Left lung (tissue), 10 donors: ENCODE data around the gene TRMT112. TPM values are rescaled to one million over a fixed set of nuclear protein-coding genes. Genes with fewer than 3 reads are reported as not detected.

Source experiments
- ATAC-seq: fragments of 200-7000 bp; cut with Tn5 transposase; one replicate; pipeline ENCODE4 v1.9.1; 2020; ENCODE audit warnings: moderate library complexity
- DNase-seq, 4 donors: peaks; one replicate each; pipeline ENCODE4 v3.0.0-alpha.2; 2013 to 2020
- H3K27ac ChIP-seq, 2 donors: fragments of 200-600 bp; sonication (generic) in 1 of 2; one replicate each; pipeline versions ENCODE4 v1.5.0 to v1.8.0; 2020 to 2021
- H3K27me3 ChIP-seq, 2 donors: fragments of 200-600 bp; sonication (generic) in 1 of 2; one replicate each; pipeline versions ENCODE4 v1.5.0 to v1.8.0; 2020 to 2021
- H3K36me3 ChIP-seq, 2 donors: fragments of 200-600 bp; sonication (generic) in 1 of 2; one replicate each; pipeline versions ENCODE4 v1.5.0 to v1.8.0; 2020 to 2021
- H3K4me1 ChIP-seq, 2 donors: fragments of 200-600 bp; one replicate each; pipeline ENCODE4 v1.8.0; 2021
- H3K4me3 ChIP-seq, 2 donors: fragments of 200-600 bp; sonication (generic) in 1 of 2; one replicate each; pipeline versions ENCODE4 v1.5.0 to v1.8.0; 2020 to 2021; ENCODE audit warnings: mild to moderate bottlenecking in 1 of 2
- H3K9me3 ChIP-seq, 2 donors: fragments of 200-600 bp; sonication (generic) in 1 of 2; one replicate each; pipeline versions ENCODE4 v1.5.0 to v1.8.0; 2020 to 2021
- intact Hi-C, 2 donors: fragments of 100-400 bp; cut with DNase I; formaldehyde crosslinking; loops; one replicate each; pipeline versions ENCODE4 v1.11.2 to v1.14.2; 2022
- microRNA-seq, 2 donors: library from miRNA; unstranded; fragments of <30 nt; microRNA quantifications; one replicate each; pipeline ENCODE4, GENCODE V29; 2019
- polyA plus RNA-seq, 6 donors: library from polyadenylated mRNA; unstranded; fragments of 120-200 nt; gene quantifications; one replicate each; pipeline ENCODE4 v1.2.1, GENCODE V29; 2013; ENCODE audit not compliant: insufficient read length in 6 of 6
- total RNA-seq, 2 donors: library from RNA; stranded (reverse); fragmentation: NEBNext Ultra II Directional; extraction: Animal tissue kit (Norgen Biotek cat#: 25700); gene quantifications; one replicate each; pipeline ENCODE4 v1.2.1, GENCODE V29; 2021
- TF ChIP-seq, protein P1 (sequence below), 2 donors: fragments of 200-600 bp; sonication (generic) in 1 of 2; IDR thresholded peaks; one replicate each; pipeline versions ENCODE4 v1.5.0 to v1.8.0; 2021; ENCODE audit warnings: antibody characterized with exemption in 2 of 2
- donor health status: DM: no; HTN: yes; CAD: no.
- donor health status: DM: no; HTN: no; CAD: no.

TRMT112 gene
- total and polyA plus RNA-seq, 8 donors, result 178 to 252 (median 219) TPM

DNA sequence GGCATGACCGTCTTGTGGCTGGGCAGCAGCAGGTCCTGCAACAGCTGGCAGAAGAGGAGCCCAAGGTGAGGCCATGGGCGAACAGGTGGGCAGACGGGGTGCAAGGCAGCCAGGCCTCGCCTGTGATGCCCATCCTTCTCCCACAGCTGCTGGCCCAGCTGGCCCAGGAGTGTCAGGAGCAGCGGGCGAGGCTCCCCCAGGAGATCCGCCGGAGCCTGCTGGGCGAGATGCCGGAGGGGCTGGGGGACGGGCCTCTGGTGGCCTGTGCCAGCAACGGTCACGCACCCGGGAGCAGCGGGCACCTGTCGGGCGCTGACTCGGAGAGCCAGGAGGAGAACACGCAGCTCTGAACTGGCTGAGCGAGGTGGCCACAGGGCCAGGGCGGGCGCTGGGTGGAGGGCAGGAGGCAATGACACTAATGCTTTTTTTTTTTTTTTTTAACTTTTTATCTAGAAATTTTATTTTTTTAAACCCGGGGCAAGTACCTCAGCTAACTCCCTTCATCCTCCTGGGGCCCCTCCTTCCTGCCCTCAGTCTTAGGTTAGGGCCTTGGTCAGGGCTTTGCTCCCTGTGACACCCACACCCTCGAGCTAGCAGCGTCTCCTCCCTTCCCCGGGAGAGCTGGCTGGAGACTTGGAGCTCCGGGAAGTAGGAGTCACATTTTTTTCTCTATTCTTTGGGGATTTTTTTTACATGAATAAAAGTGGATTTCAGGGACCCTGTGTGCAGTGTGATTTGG is 50.0 kb downstream of the TRMT112 start:
- intact Hi-C loops, result no loop called here
- TF ChIP-seq, protein P1, sequence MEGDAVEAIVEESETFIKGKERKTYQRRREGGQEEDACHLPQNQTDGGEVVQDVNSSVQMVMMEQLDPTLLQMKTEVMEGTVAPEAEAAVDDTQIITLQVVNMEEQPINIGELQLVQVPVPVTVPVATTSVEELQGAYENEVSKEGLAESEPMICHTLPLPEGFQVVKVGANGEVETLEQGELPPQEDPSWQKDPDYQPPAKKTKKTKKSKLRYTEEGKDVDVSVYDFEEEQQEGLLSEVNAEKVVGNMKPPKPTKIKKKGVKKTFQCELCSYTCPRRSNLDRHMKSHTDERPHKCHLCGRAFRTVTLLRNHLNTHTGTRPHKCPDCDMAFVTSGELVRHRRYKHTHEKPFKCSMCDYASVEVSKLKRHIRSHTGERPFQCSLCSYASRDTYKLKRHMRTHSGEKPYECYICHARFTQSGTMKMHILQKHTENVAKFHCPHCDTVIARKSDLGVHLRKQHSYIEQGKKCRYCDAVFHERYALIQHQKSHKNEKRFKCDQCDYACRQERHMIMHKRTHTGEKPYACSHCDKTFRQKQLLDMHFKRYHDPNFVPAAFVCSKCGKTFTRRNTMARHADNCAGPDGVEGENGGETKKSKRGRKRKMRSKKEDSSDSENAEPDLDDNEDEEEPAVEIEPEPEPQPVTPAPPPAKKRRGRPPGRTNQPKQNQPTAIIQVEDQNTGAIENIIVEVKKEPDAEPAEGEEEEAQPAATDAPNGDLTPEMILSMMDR (IDR thresholded peaks at IDR 0.05), result no peak

More for the DNA sequence above, 50.0 kb downstream of the TRMT112 start:
- Histone ChIP-seq H3K27me3 (no peaks in the 10 kb centered on the region), H3K4me3 (no peak overlapping the region), H3K36me3 (peaks cover 0 to 50% of the 10 kb centered on the region in 2 donors), H3K27ac (peak overlapping the region; percentile 97 to 100), H3K9me3 (no peaks in the 10 kb centered on the region), H3K4me1 (peaks cover 13 to 35% of the 10 kb centered on the region in 2 donors)
- DNase-seq (peak in 1 of 4 donors; percentile 85), ATAC-seq (no peak)

Small RNA genes lying within 50 kb of the gene (microRNA-seq; reads per million reads assigned to microRNA genes)
- 0.55 to 1.5 reads per million in 2 donors for gene MIR7155

Other genes with a start within 250 kb of the TRMT112 start
- gene MACROD1, start 151.4 kb downstream of the TRMT112 start, total RNA-seq, result 10 to 100 TPM; 13.5 to 19.8 TPM
- 10 to 100 TPM; 18.5 to 25.1 (median 22.0) TPM for gene MACROD1, start 151.4 kb downstream of the TRMT112 start, polyA plus RNA-seq
- gene STIP1, start 131.4 kb downstream of the TRMT112 start, total RNA-seq, result 100 to 1,000 TPM; 124 to 149 TPM
- gene STIP1, start 131.4 kb downstream of the TRMT112 start, polyA plus RNA-seq, result 100 to 1,000 TPM; 142 to 209 (median 172) TPM
- gene FERMT3, start 110.8 kb downstream of the TRMT112 start, total RNA-seq, result 100 to 1,000 TPM in 1 of 2 donors, 10 to 100 TPM in 1; 42.2 to 100 TPM
- gene FERMT3, start 110.8 kb downstream of the TRMT112 start, polyA plus RNA-seq, result 10 to 100 TPM in 3 of 6 donors, 1 to 10 TPM in 3; 9.1 to 11.9 (median 10.1) TPM
- gene TRPT1, start 91.4 kb downstream of the TRMT112 start, total RNA-seq, result 10 to 100 TPM; 26.8 to 28.9 TPM
- gene TRPT1, start 91.4 kb downstream of the TRMT112 start, polyA plus RNA-seq, result 10 to 100 TPM; 26.3 to 33.2 (median 28.9) TPM
- 10 to 100 TPM; 50.6 to 54.3 TPM for gene NUDT22, start 91.3 kb downstream of the TRMT112 start, total RNA-seq
- 10 to 100 TPM; 17.1 to 28.7 (median 21.5) TPM for gene NUDT22, start 91.3 kb downstream of the TRMT112 start, polyA plus RNA-seq
- 10 to 100 TPM; 26.0 to 43.3 TPM for gene DNAJC4, start 87.0 kb downstream of the TRMT112 start, total RNA-seq
- 10 to 100 TPM; 61.3 to 83.9 (median 72.3) TPM for gene DNAJC4, start 87.0 kb downstream of the TRMT112 start, polyA plus RNA-seq
- gene VEGFB, start 83.0 kb downstream of the TRMT112 start, total RNA-seq, result 100 to 1,000 TPM; 107 to 132 TPM
- 100 to 1,000 TPM in 1 of 6 donors, 10 to 100 TPM in 5; 72.9 to 111 (median 81.7) TPM for gene VEGFB, start 83.0 kb downstream of the TRMT112 start, polyA plus RNA-seq
- gene FKBP2, start 76.5 kb downstream of the TRMT112 start, total RNA-seq, result 10 to 100 TPM; 61.9 to 66.1 TPM
- gene FKBP2, start 76.5 kb downstream of the TRMT112 start, polyA plus RNA-seq, result 10 to 100 TPM; 59.5 to 81.4 (median 70.7) TPM
- gene PPP1R14B, start 70.6 kb downstream of the TRMT112 start, total RNA-seq, result 100 to 1,000 TPM; 154 to 200 TPM
- 100 to 1,000 TPM in 1 of 6 donors, 10 to 100 TPM in 5; 56.7 to 100 (median 79.5) TPM for gene PPP1R14B, start 70.6 kb downstream of the TRMT112 start, polyA plus RNA-seq
- 10 to 100 TPM; 39.1 to 42.7 TPM for gene PLCB3, start 66.0 kb downstream of the TRMT112 start, total RNA-seq
- 10 to 100 TPM; 18.9 to 27.4 (median 21.7) TPM for gene PLCB3, start 66.0 kb downstream of the TRMT112 start, polyA plus RNA-seq
- gene BAD, start 32.9 kb downstream of the TRMT112 start, total RNA-seq, result 10 to 100 TPM; 58.8 to 71.4 TPM
- 10 to 100 TPM; 45.0 to 62.1 (median 52.2) TPM for gene BAD, start 32.9 kb downstream of the TRMT112 start, polyA plus RNA-seq
- gene GPR137, start 31.7 kb downstream of the TRMT112 start, total RNA-seq, result 10 to 100 TPM; 34.1 to 39.6 TPM
- 10 to 100 TPM; 23.6 to 33.7 (median 30.5) TPM for gene GPR137, start 31.7 kb downstream of the TRMT112 start, polyA plus RNA-seq
- gene KCNK4, start 26.3 kb downstream of the TRMT112 start, total RNA-seq, result not detected
- under 1 TPM in 2 of 6 donors, not detected in 4; 0.11 to 0.14 TPM for gene KCNK4, start 26.3 kb downstream of the TRMT112 start, polyA plus RNA-seq
- gene CATSPERZ, start 17.2 kb downstream of the TRMT112 start, total RNA-seq, result not detected
- gene CATSPERZ, start 17.2 kb downstream of the TRMT112 start, polyA plus RNA-seq, result not detected
- 10 to 100 TPM; 42.8 to 60.1 TPM for gene ESRRA, start 12.0 kb downstream of the TRMT112 start, total RNA-seq
- 10 to 100 TPM; 10.2 to 19.3 (median 12.6) TPM for gene ESRRA, start 12.0 kb downstream of the TRMT112 start, polyA plus RNA-seq
- gene PRDX5, start 562 bp upstream of the TRMT112 start, total RNA-seq, result 100 to 1,000 TPM; 165 to 208 TPM
- 100 to 1,000 TPM; 150 to 209 (median 171) TPM for gene PRDX5, start 562 bp upstream of the TRMT112 start, polyA plus RNA-seq
- 10 to 100 TPM; 12.1 to 35.7 TPM for gene CCDC88B, start 22.6 kb upstream of the TRMT112 start, total RNA-seq
- 1 to 10 TPM; 4.7 to 7.0 (median 6.0) TPM for gene CCDC88B, start 22.6 kb upstream of the TRMT112 start, polyA plus RNA-seq
- 10 to 100 TPM; 37.1 to 57.6 TPM for gene RPS6KA4, start 41.6 kb upstream of the TRMT112 start, total RNA-seq
- 10 to 100 TPM; 10.6 to 17.6 (median 12.9) TPM for gene RPS6KA4, start 41.6 kb upstream of the TRMT112 start, polyA plus RNA-seq
- gene SLC22A11, start 238.4 kb upstream of the TRMT112 start, total RNA-seq, result not detected
- under 1 TPM in 5 of 6 donors, not detected in 1; 0.12 to 0.25 (median 0.20) TPM for gene SLC22A11, start 238.4 kb upstream of the TRMT112 start, polyA plus RNA-seq